Choroid plexus epithelial cell (primary cell): Measurements from ENCODE around the gene ASTN2.
"Not testable (repeated sequence)": the region's sequence is repeated elsewhere in the genome, so short reads cannot be mapped to it uniquely, and the experiment has no call there.

Experiments used
- DNase-seq: peaks from one replicate; pipeline ENCODE4 v3.0.0-alpha.2; 2010; ENCODE audit warnings: low read depth
- H3K4me3 ChIP-seq: 2 replicates; pipeline ENCODE4 v1.5.1; 2011; ENCODE audit warnings: low read depth, mild to moderate bottlenecking, control low read depth, low read length, moderate library complexity
- CTCF ChIP-seq: conservative IDR thresholded peaks from 2 replicates; pipeline ENCODE4 v1.5.1; 2011; ENCODE audit warnings: low read depth, mild to moderate bottlenecking, control low read depth, inconsistent platforms, low read length, moderate library complexity

The ASTN2 gene

GRCh38 chr9:116904165-116904564 is 510.7 kb downstream of the ASTN2 start:
- TF ChIP-seq CTCF, result no peak
- H3K4me3 ChIP-seq, result no peak overlapping the region
- DNase-seq, result no peak

GRCh38 chr9:116901260-116901659 is 513.6 kb downstream of the ASTN2 start:
- H3K4me3 ChIP-seq, result no peak overlapping the region
- TF ChIP-seq CTCF, result no peak
- peak; percentile 6 for DNase-seq

GRCh38 chr9:116900543-116900942 is 514.3 kb downstream of the ASTN2 start:
- H3K4me3 ChIP-seq, result no peak overlapping the region
- no peak for TF ChIP-seq CTCF
- no peak for DNase-seq

- no peak overlapping the region for H3K4me3 ChIP-seq
- no peak for DNase-seq
- no peak for TF ChIP-seq CTCF
Measured at GRCh38 chr9:116900007-116900367, 514.9 kb downstream of the ASTN2 start.

GRCh38 chr9:116899337-116900006 is 515.4 kb downstream of the ASTN2 start:
- peak; percentile 30 for DNase-seq
- H3K4me3 ChIP-seq, result no peak overlapping the region
- no peak for TF ChIP-seq CTCF

GRCh38 chr9:116898131-116898530 is 516.7 kb downstream of the ASTN2 start:
- DNase-seq, H3K4me3 ChIP-seq: not testable (repeated sequence)

GRCh38 chr9:116897201-116897600 is 517.7 kb downstream of the ASTN2 start:
- DNase-seq, result no peak
- no peak overlapping the region for H3K4me3 ChIP-seq
- TF ChIP-seq CTCF, result no peak

- H3K4me3 ChIP-seq, result no peak overlapping the region
- no peak for TF ChIP-seq CTCF
- no peak for DNase-seq
Measured at GRCh38 chr9:116895961-116896360, 518.9 kb downstream of the ASTN2 start.
